HG02885 (cell line): ENCODE results near the gene DIPK1B.
A peak's percentile ranks its signal among the peaks of the same experiment; 100 is the strongest.

Experiments used
- ATAC-seq: cut with Tn5 transposase; IDR thresholded peaks from one replicate; pipeline ENCODE4 v1.9.1; 2021; ENCODE audit warnings: mild to moderate bottlenecking; ENCODE audit not compliant: unreplicated experiment, poor library complexity

DIPK1B gene

GRCh38 chr9:136685790-136686533 is 26.4 kb upstream of the DIPK1B start:
- ATAC-seq, result no peak

- peak; percentile 5 for ATAC-seq
Measured at GRCh38 chr9:136686534-136686793, 25.9 kb upstream of the DIPK1B start.

- ATAC-seq, result peak; percentile 62
Measured at GRCh38 chr9:136686794-136687711, 25.3 kb upstream of the DIPK1B start, which contains the start of gene AGPAT2. TSS of gene AGPAT2 (minus strand) at chr9:136687457. CDS start at chr9:136687357, 100 bp downstream.

GRCh38 chr9:136687721-136688223 is 24.6 kb upstream of the DIPK1B start:
- peak; percentile 20 for ATAC-seq

GRCh38 chr9:136688274-136689107 is 23.9 kb upstream of the DIPK1B start:
- peak; percentile 35 for ATAC-seq

GRCh38 chr9:136689108-136689460 is 23.3 kb upstream of the DIPK1B start:
- ATAC-seq, result no peak

GRCh38 chr9:136690104-136690805 is 22.1 kb upstream of the DIPK1B start:
- ATAC-seq, result no peak

GRCh38 chr9:136690806-136691261 is 21.5 kb upstream of the DIPK1B start:
- no peak for ATAC-seq

- no peak for ATAC-seq
Measured at GRCh38 chr9:136691316-136692184, 20.8 kb upstream of the DIPK1B start.

GRCh38 chr9:136692185-136693134 is 19.9 kb upstream of the DIPK1B start:
- ATAC-seq, result no peak

- no peak for ATAC-seq
Measured at GRCh38 chr9:136693135-136693489, 19.3 kb upstream of the DIPK1B start.

GRCh38 chr9:136693490-136694162 is 18.7 kb upstream of the DIPK1B start:
- no peak for ATAC-seq

- no peak for ATAC-seq
Measured at GRCh38 chr9:136694163-136694871, 18.1 kb upstream of the DIPK1B start.

- ATAC-seq, result no peak
Measured at GRCh38 chr9:136694872-136695247, 17.5 kb upstream of the DIPK1B start.

GRCh38 chr9:136695435-136695895 is 16.9 kb upstream of the DIPK1B start:
- ATAC-seq, result no peak

- ATAC-seq, result no peak
Measured at GRCh38 chr9:136695955-136696354, 16.4 kb upstream of the DIPK1B start.

GRCh38 chr9:136696502-136696901 is 15.9 kb upstream of the DIPK1B start:
- no peak for ATAC-seq
